GM10266 (cell line): ENCODE data around the gene SSNA1.

ENCODE experiments used
- DNase-seq: peaks from one replicate; pipeline ENCODE4 v3.0.0; 2012; ENCODE audit errors: extremely low spot score
- CTCF ChIP-seq: IDR thresholded peaks from 2 replicates; pipeline ENCODE4 v1.5.1; 2012; ENCODE audit warnings: mild to moderate bottlenecking, low read depth; ENCODE audit not compliant: control insufficient read depth, insufficient read depth; ENCODE audit errors: missing control alignments

Gene SSNA1

GRCh38 chr9:137194388-137194787 is 5.9 kb downstream of the SSNA1 start:
- no peak for DNase-seq
- TF ChIP-seq CTCF = no peak

- TF ChIP-seq CTCF = no peak
- DNase-seq = no peak
These were observed 6.4 kb downstream of the SSNA1 start for GRCh38 chr9:137194909-137195308.

- no peak for DNase-seq
- no peak for TF ChIP-seq CTCF
These were observed 7.2 kb downstream of the SSNA1 start for GRCh38 chr9:137195525-137196220.

GRCh38 chr9:137198051-137198901 is 9.8 kb downstream of the SSNA1 start:
- no peak for DNase-seq
- TF ChIP-seq CTCF = no peak

GRCh38 chr9:137198902-137199283 is 10.4 kb downstream of the SSNA1 start:
- no peak for TF ChIP-seq CTCF
- DNase-seq = no peak

GRCh38 chr9:137199411-137200121 is 11.1 kb downstream of the SSNA1 start:
- DNase-seq = no peak

More at GRCh38 chr9:137199411-137200121, 11.1 kb downstream of the SSNA1 start:
- no peak for TF ChIP-seq CTCF
